GM21737 (cell line): Measurements from ENCODE around the gene TBC1D26.
"Not testable (repeated sequence)": the region's sequence is repeated elsewhere in the genome, so short reads cannot be mapped to it uniquely, and the experiment has no call there.

ENCODE experiments used
- ATAC-seq: cut with Tn5 transposase; IDR thresholded peaks from one replicate; pipeline ENCODE4 v1.9.1; 2021; ENCODE audit warnings: mild to moderate bottlenecking, moderate library complexity; ENCODE audit not compliant: unreplicated experiment

Gene TBC1D26

DNA sequence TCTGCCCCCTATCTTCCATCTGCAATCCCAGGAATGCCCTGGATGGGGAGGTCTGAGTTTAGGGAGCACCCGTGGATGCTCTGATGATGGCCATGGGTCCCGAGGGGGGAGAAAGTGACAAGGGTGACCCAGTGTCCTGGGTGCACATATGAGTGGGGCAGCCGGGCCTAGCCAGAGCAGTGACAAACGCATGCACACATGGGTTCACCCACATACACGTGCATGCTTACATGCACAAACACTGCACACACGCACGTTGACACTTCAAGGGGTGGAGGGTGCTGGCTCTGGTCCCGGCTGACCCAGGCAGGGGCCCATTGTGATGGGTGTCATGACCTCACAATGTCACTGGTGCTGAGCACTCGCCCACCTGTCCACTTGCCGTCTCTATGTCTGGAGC lies at the start of gene TBC1D26:
Gene TBC1D26 (plus strand): TSS at position 384 of the 400 bp plus-strand sequence. CDS start 3,066 bp downstream, outside the sequence.
- not testable (repeated sequence) for ATAC-seq

GRCh38 chr17:15683135-15683534 lies 48.9 kb upstream of the TBC1D26 start:
- ATAC-seq: not testable (repeated sequence)

DNA sequence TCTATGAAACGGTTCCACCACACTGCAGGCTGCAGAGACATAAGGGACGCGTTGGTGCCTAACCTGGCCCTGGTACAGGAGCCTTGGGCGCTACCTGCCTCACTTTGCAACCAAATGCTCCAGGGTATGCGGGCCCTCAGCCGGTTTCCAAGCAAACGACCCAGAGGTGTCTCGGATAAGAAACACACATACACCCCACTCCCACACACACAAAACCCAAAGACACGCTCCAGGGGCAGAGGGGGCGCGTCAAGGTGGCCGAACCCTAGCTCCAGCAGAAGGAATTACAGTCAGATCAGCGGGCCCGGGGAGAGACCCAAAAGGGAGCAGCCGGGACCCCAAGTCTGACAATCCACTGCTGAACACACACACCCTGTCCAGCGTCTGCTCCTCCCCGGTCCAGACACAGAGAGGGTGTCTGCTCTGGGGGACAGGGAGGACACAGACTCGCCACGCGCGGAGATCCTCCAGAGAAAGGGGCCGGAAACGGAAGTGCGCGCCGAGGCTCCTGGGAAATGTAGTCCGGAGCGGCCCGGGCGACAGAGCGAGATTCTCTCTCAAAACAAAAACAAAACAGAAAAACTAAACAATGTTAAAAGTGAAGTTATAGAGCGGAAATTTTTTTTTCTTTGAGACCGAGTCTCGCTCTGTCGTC lies 48.1 kb upstream of the TBC1D26 start, which contains the start of gene TRIM16:
Gene TRIM16 (minus strand): TSS at position 488 of the 655 bp plus-strand sequence. CDS start 32,702 bp downstream, outside the sequence.
- ATAC-seq: peak; percentile 86

DNA sequence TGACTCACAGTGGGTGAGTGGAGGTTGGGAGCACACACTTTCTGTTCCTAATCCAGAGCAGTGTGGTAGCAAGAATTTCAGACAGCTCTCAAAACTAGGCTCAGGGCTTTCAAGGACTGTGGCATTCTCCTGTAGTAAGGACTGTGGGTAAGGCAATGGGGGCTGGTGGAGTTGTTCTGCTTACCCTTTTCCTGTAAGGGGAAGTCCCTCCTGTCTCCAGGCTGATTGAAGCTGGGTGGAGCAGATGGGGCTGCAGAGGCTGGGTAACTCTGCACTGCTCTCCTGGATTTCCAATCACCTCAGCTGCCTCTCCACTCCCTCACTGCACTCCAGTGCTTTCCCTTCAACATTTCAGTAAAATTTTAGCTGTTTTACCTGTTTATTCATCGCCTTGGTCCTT lies 44.6 kb upstream of the TBC1D26 start:
- not testable (repeated sequence) for ATAC-seq

DNA sequence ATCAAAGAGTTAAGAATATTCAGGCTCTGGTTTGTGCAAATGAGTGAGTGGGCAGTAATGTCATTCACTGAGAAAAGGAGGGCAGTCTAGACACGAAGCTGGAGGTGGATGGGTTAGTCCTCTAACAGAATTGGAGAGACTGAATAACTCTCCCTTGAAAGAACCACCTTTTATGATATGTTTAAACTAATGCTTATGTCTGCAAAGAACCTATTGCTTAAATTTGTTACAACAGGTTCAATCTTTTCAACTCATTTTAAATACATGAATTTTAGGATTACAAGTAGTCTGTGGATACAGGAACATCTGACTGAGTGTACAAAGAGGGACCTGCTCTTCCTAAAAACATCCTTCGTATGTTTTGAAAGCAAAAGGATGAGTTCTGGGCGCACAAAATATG lies 33.1 kb upstream of the TBC1D26 start:
- ATAC-seq: not testable (repeated sequence)

DNA sequence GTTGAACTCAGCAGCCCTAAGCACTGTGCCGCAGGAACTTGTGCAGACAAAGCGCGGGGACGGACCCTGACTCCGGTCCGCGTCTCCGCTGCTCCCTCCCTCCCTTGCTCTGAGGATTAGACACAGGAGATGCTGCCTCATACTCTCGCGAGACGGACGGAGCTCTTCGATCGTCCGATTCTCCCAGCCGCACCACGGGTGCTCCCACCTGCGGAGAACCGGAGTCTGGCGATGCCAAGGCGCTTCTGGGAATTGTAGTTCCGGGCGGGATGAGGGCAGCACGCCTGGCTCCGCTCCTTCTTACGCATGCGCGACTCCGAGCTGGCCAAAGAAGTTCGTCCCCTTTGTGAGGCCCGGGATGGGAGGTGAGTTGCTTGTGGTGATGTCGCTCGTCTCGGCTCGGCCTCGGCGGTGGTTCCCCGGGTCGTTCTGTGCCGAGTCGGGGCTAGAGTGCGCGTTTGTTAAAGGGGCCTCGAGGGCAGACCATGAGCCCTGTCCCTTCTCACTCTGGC lies 32.6 kb upstream of the TBC1D26 start, which contains the start of gene ZNF286A:
Gene ZNF286A (plus strand): TSS at position 340 of the 512 bp plus-strand sequence. CDS start 578 bp downstream, outside the sequence.
- peak; percentile 98 for ATAC-seq

GRCh38 chr17:15699937-15700336 lies 32.1 kb upstream of the TBC1D26 start:
- ATAC-seq: not testable (repeated sequence)

DNA sequence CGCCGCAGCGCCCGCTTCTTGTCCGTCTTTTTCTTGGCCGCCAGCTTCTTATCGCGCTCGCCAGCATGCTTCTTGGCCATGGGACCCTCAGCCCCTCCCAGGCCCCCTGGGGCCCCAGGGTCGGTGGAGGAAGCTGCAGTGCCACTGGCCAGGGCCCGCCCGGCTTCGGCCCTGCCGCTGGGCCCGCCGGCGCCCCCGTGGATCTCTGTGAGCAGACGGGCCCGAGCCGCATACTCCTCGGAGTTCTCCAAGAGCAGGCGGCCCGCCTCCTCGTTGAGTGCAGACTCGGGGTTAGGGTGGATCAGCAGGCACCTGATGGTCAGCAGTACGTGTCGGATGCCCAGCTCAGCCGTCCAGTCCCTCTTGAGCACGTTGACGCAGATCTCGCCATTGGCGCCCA lies 27.8 kb upstream of the TBC1D26 start:
- not testable (repeated sequence) for ATAC-seq

GRCh38 chr17:15704813-15705212 lies 27.3 kb upstream of the TBC1D26 start:
- not testable (repeated sequence) for ATAC-seq

- not testable (repeated sequence) for ATAC-seq
Observed at GRCh38 chr17:15708879-15709278, 23.2 kb upstream of the TBC1D26 start.

- not testable (repeated sequence) for ATAC-seq
Observed at GRCh38 chr17:15716601-15717563, 15.2 kb upstream of the TBC1D26 start.

DNA sequence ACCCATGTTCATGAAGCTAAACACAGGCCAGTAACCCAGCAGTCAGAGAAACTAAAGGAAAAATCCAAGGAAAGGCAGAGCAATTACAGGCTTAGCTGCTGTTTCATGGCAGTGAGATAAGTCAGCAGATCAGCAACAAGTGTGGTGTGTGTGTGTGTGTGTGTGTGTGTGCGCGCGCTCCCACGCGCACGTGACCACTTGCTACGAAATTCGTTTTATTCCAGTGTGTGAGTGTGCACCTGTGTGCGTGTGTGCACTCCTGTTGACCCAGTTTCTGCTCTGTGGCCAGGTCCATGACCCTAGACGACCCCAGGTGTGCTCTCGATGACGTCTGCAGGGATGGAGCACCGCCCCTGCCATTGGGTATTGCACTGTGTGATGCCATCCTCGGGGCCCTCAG lies 1.5 kb upstream of the TBC1D26 start:
- not testable (repeated sequence) for ATAC-seq

DNA sequence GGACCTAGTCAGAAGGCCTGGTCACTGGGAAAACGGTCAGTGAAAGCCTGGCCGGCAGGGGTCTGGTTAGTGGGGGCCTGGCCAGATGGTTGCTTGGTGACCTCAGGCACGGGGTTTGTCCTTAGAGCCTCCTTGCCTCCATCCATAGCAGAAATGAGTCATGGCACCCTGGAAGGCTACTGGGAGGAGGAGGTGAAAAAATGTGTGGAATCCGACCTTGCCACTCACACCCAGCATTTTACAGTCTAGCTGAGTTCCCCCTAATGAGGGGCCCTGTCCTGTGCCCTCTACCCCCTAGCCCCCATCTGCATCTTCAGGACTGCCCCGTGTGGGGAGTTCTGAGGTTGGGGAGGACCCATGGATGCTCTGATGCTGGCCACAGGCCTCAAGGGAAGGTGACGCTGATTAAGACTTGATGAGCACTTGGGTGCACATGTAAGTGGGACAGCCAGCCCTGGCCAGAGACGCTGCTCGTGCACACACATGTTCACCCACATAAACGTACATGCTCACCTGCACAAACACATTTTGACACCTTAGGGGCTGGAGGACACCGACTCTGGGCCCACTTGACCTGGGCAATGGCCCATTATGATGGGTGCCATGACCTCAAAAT lies 1.2 kb downstream of the TBC1D26 start:
- not testable (repeated sequence) for ATAC-seq

DNA sequence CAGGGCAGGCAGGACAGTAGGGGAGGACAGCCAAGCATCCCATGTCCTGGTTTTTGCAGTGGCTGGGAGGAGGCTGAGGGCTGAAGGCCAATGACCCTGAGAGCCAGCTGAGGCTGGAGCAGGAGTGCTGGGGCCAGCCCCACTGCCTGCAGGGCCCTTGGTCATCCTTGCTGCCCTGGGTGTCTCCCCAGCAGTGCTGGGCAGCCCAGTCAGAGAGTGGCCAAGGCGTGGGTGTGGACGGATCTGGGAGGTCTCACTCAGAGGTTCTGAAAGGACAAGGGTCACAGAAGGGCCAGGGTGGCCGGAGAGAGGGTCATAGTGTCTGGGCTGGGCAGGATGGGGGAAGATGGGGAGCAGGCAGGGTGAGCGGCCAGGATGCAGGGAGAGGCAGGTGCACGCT lies 4.5 kb downstream of the TBC1D26 start:
- not testable (repeated sequence) for ATAC-seq

GRCh38 chr17:15738066-15738465 lies 6.0 kb downstream of the TBC1D26 start:
- no peak for ATAC-seq

DNA sequence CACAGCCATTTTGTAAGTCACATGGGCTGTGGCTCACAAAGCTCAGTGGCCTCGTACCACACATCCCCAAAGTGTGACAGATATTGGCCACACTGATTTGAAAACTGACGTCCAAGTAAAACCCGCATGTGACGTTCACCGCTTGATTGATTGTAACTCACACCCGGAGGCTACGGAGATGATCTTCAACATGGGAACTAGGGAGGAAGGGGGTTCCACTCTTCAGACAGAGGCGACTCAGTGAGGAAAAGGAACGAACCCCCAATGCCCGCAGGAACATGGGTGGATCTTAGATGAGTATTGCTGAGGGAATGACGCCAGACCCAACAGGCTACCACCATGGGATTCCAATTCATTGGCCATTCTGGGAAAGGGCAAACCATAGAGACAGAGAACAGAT lies 7.2 kb downstream of the TBC1D26 start:
- ATAC-seq: not testable (repeated sequence)

DNA sequence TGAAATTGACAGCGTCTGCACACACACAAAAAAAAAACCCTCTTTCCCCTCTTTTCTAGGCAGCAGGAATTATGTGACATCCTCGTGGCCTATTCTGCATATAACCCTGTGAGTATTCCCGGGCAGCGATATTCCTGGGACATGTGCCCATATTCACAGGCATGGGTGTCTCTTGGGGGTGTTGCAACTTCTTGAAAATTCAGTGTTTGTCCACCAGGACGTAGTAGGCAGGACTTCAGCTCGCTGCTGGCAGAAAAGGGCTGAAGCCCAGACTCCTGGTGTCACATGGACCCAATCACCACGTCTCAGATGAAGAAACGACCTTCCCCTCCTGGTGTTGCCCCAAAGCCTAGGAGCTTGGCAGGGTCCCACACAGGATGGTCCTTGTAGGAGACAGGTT lies 8.0 kb downstream of the TBC1D26 start:
- ATAC-seq: not testable (repeated sequence)

DNA sequence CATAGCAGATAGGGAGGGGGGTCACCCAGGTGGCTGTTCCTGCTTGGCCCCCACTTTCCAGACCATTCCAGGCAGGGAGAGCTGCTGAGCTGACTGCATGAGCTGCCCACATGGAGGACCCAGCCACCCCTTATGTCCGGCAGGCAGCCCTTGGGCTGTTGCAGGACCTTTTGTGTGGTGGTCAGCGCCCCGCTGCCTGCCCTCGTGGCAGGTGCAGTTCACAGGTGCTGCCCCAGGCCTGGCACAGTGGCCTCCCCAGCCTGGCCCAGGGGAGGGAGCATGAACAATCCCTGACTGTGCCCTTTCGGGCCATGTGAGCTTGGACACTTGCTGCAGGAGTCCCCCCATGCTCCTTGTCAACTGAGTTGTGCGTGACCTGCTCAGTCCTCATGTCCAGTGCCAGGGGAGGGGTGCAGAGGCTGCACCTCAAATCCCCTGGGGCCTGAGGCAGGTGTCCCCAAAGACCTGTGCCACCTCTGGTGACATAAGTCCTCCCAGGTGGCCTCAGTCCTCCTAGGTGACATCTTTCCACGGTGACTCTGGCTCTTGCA lies 8.6 kb downstream of the TBC1D26 start:
- ATAC-seq: no peak

GRCh38 chr17:15741624-15742023 lies 9.5 kb downstream of the TBC1D26 start:
- ATAC-seq: no peak

DNA sequence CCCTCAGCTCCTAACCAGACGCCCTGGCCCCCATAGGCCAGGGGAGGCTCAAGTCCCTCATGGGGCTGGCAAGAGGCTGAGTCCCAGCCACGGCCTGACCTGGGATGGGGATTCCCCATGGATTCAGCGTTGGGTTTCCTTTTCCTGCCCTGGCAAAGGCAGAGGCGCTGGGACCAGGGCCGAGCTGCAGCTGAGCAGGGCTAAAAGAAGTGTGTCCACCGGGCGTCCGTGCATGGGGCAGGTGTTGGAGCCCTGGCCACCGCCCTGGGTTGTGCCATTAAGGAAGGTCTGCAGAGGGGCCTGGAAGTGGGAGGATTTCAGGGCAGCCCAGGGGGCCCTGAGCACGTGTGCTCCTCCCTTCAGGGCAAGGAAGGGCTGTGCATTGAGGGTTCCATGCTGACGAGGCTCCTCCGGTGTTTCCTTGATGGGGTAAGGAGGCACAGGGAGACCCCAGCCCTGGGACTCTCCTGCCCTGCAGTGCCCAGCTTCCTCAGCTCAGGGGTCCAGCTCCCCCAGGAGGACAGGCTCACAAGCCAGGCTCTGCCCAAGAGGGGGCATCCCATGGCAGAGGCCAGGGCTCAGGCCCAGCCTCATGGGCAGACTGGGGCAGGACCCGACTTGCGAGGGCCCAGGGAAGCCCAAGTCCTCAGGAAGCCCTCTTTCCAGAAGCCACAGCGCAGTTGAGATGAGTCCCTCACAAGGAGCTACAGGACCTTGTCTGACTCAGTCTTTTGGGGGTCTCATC lies 10.1 kb downstream of the TBC1D26 start:
- ATAC-seq: no peak
